HepG2 (cell line): ENCODE results near the gene TTLL10. TPM values are rescaled to one million over a fixed set of nuclear protein-coding genes. Genes with fewer than 3 reads are reported as not detected.

ENCODE experiments used
- BCL3 ChIP-seq: sonication (generic); formaldehyde crosslinking; IDR thresholded peaks from 2 replicates; pipeline ENCODE4 v1.5.1; 2020; ENCODE audit warnings: mild to moderate bottlenecking, missing genetic modification reagents, moderate library complexity
- HIC2 ChIP-seq: sonication (generic); formaldehyde crosslinking; IDR thresholded peaks from 2 replicates; pipeline ENCODE4 v1.9.0; 2022; ENCODE audit warnings: low read depth, missing genetic modification reagents
- MLX ChIP-seq: IDR thresholded peaks from 2 replicates; pipeline ENCODE4 v1.6.1; 2016
- ZNF136 ChIP-seq: sonication (generic); formaldehyde crosslinking; IDR thresholded peaks from 2 replicates; pipeline ENCODE4 v1.8.1; 2022; ENCODE audit warnings: low read depth, mild to moderate bottlenecking, moderate library complexity, missing genetic modification reagents
- polyA plus RNA-seq, 8 experiments: library from polyadenylated mRNA; depleted of rRNA in 3 of 8; stranded (reverse) in 7 of 8; unstranded in 1 of 8; fragments of >200 nt; fragmentation: Illumina TruSeq in 4 of 8; extraction: Trizol in 4 of 8; gene quantifications; 2 replicates each; pipeline versions ENCODE4 v1.2.1 to v1.2.3, GENCODE V29; 2011 to 2016; ENCODE audit warnings: low read depth in 4 of 8, missing spikeins in 1 of 8, mixed read lengths in 1 of 8; ENCODE audit not compliant: insufficient read depth in 1 of 8
- total RNA-seq, 5 experiments: library from RNA; depleted of rRNA; stranded (reverse); fragments of >200 nt; fragmentation: Illumina TruSeq; extraction: Trizol; gene quantifications; 2 replicates each; pipeline ENCODE4 v1.2.3, GENCODE V29; 2016; ENCODE audit warnings: low read depth in 1 of 5
- TF ChIP-seq, protein P1 (sequence below): sonication (generic); formaldehyde crosslinking; IDR thresholded peaks from 2 replicates; pipeline ENCODE4 v1.9.0; 2022; ENCODE audit warnings: missing genetic modification reagents, mild to moderate bottlenecking, borderline replicate concordance

The TTLL10 gene
- total and polyA plus RNA-seq, 2 of the 13 experiments (the other 11 are each of a cell fraction or from before 2014, with no cell fraction given), result not detected

DNA sequence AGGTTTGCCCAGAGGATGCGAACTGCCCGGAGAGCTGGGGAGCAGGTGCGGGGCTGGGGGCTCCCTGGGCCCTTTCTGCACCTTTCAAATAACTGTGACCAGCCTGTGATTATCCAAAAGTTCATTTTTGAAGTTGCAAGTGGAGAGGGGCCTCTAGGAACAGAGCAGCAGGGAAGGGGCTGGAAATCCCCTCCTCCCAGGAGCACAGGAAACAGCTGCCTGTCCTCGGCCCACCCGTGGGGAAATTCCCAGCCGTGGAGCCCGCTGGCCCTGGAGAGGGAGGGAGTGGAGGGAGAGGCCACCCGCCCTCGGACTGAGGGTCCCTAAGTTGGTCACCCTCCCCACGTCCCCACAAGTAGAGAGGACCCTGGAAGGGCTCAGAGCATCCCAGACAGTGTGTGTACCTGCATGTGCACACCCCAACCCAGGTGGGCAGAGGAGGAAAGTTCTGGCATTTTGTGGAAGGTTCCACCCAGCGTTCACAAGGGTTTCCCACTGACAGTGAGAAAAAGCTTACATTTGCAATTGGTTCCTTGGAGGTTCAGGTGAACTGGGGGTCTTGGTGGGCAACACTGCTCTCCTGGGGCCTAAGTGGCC lies 41.5 kb downstream of the TTLL10 start (continued):
- TF ChIP-seq HIC2 (CRISPR knock-in tag), result no peak
- no peak for TF ChIP-seq MLX (CRISPR knock-in tag)
- no peak for TF ChIP-seq ZNF136
- TF ChIP-seq, protein P1, sequence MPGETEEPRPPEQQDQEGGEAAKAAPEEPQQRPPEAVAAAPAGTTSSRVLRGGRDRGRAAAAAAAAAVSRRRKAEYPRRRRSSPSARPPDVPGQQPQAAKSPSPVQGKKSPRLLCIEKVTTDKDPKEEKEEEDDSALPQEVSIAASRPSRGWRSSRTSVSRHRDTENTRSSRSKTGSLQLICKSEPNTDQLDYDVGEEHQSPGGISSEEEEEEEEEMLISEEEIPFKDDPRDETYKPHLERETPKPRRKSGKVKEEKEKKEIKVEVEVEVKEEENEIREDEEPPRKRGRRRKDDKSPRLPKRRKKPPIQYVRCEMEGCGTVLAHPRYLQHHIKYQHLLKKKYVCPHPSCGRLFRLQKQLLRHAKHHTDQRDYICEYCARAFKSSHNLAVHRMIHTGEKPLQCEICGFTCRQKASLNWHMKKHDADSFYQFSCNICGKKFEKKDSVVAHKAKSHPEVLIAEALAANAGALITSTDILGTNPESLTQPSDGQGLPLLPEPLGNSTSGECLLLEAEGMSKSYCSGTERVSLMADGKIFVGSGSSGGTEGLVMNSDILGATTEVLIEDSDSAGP (CRISPR knock-in tag), result no peak
- no peak for TF ChIP-seq BCL3 (CRISPR knock-in tag)
